Measurements from ENCODE around the gene DICER1.
"Not testable (repeated sequence)": the region's sequence is repeated elsewhere in the genome, so short reads cannot be mapped to it uniquely, and the experiment has no call there.

The DICER1 gene

GRCh38 chr14:95157327-95158189 lies at the start of gene DICER1:
DICER1 (minus strand) TSS chr14:95157529; CDS start chr14:95133458, 24,071 bp downstream.
- peak; percentile 78 for DNase-seq

GRCh38 chr14:95206534-95206933 lies 49.2 kb upstream of the DICER1 start:
- DNase-seq, result no peak

- no peak for DNase-seq
These were observed 47.4 kb upstream of the DICER1 start for GRCh38 chr14:95204705-95205104.

- DNase-seq, result not testable (repeated sequence)
These were observed 44.4 kb upstream of the DICER1 start for GRCh38 chr14:95201745-95202144.

- DNase-seq, result no peak
These were observed 43.1 kb upstream of the DICER1 start for GRCh38 chr14:95200404-95200803.

GRCh38 chr14:95199298-95199983 lies 42.1 kb upstream of the DICER1 start:
- DNase-seq, result no peak

- DNase-seq, result no peak
These were observed 41.0 kb upstream of the DICER1 start for GRCh38 chr14:95198320-95198719.

- no peak for DNase-seq
These were observed 40.2 kb upstream of the DICER1 start for GRCh38 chr14:95197551-95197950.

GRCh38 chr14:95196826-95197545 lies 39.7 kb upstream of the DICER1 start:
- DNase-seq, result no peak

- DNase-seq, result peak; percentile 8
These were observed 38.9 kb upstream of the DICER1 start for GRCh38 chr14:95196268-95196667.

- DNase-seq, result no peak
These were observed 37.7 kb upstream of the DICER1 start for GRCh38 chr14:95195031-95195430.

GRCh38 chr14:95193081-95193480 lies 35.8 kb upstream of the DICER1 start:
- no peak for DNase-seq

- no peak for DNase-seq
These were observed 35.0 kb upstream of the DICER1 start for GRCh38 chr14:95192311-95192710.

GRCh38 chr14:95191445-95192199 lies 34.3 kb upstream of the DICER1 start:
- no peak for DNase-seq

- no peak for DNase-seq
These were observed 33.5 kb upstream of the DICER1 start for GRCh38 chr14:95190857-95191256.

- no peak for DNase-seq
These were observed 33.1 kb upstream of the DICER1 start for GRCh38 chr14:95190346-95190840.

- DNase-seq, result peak; percentile 38
These were observed 32.2 kb upstream of the DICER1 start for GRCh38 chr14:95189367-95190132.

GRCh38 chr14:95188380-95188779 lies 31.1 kb upstream of the DICER1 start:
- DNase-seq, result no peak

GRCh38 chr14:95185767-95186392 lies 28.6 kb upstream of the DICER1 start:
- DNase-seq, result no peak

GRCh38 chr14:95185033-95185766 lies 27.9 kb upstream of the DICER1 start:
- no peak for DNase-seq

GRCh38 chr14:95184413-95184790 lies 27.1 kb upstream of the DICER1 start:
- DNase-seq, result no peak
